ENCODE measurements around the gene TSPAN9. TPM values are rescaled to one million over a fixed set of nuclear protein-coding genes. Genes with fewer than 3 reads are reported as not detected.

The TSPAN9 gene
- total RNA-seq, 1 experiment from 2014 or later = 7.7 TPM

- BruUV-seq (replicated peaks) = no TSS peak
- CTCF ChIA-PET = no interaction called here
- in situ Hi-C loops (cut with HindIII; ENCODE audit: low pct_unique_long_range_greater_than_20kb, low sequenced_read_pairs) = no loop called here
These were observed 200.2 kb downstream of the TSPAN9 start for GRCh38 chr12:3277306-3277943.

GRCh38 chr12:3278681-3279414, 201.7 kb downstream of the TSPAN9 start:
- Histone ChIP-seq H3K36me3 (ENCODE audit: control insufficient read depth, insufficient read depth, low read length) (no peaks in the 10 kb centered on the region), H3K4me3 (ENCODE audit: low read depth in 2 of 2, low read length in 2 of 2) (no peak overlapping the region), H3K27me3 (ENCODE audit: control insufficient read depth, insufficient read depth, low read length) (no peaks in the 10 kb centered on the region), H3K27ac (ENCODE audit: low read length) (no peak overlapping the region), H3K4me1 (ENCODE audit: control insufficient read depth, insufficient read depth, low read length) (no peaks in the 10 kb centered on the region), H3K9me3 (ENCODE audit: control insufficient read depth, insufficient read depth, low read depth, low read length) (no peaks in the 10 kb centered on the region)
- ChIA-PET POLR2A (no interaction called here), CTCF (interaction anchor here (0.7 kb wide), 1 partner anchor 140 kb away, joined by 3 read pairs; no protein-coding TSS in a partner anchor)
- ATAC-seq = no peak
- no TSS peak for BruUV-seq (replicated peaks)
- intact Hi-C loops (cut with micrococcal nuclease; ENCODE audit: unreplicated experiment) = loop anchor here (5.0 kb wide), 1 partner anchor 207 kb away; no protein-coding TSS in a partner anchor
- in situ Hi-C loops (cut with HindIII; ENCODE audit: low pct_unique_long_range_greater_than_20kb, low sequenced_read_pairs) = no loop called here
- TF ChIP-seq SIN3A (IDR thresholded peaks at IDR 0.05; ENCODE audit: borderline replicate concordance, insufficient read depth, low read depth, low read length) = no peak
- no peak for TF ChIP-seq TCF7L2 (IDR thresholded peaks at IDR 0.05; ENCODE audit: low read depth, low read length)
- no peak for TF ChIP-seq CTCF (IDR thresholded peaks at IDR 0.05)
- no peak for TF ChIP-seq REST (IDR thresholded peaks at IDR 0.05; ENCODE audit: insufficient read depth in 1 of 2, low read depth in 2 of 2, low read length in 1 of 2)
- TF ChIP-seq POLR2AphosphoS5 (IDR thresholded peaks at IDR 0.05; ENCODE audit: low read depth, low read length) = no peak
- no peak for DNase-seq (ENCODE audit: low read depth, low spot score)

More at GRCh38 chr12:3277306-3277943, 200.2 kb downstream of the TSPAN9 start:
- Histone ChIP-seq H3K27ac (ENCODE audit: low read length) (no peak overlapping the region), H3K36me3 (ENCODE audit: control insufficient read depth, insufficient read depth, low read length) (no peaks in the 10 kb centered on the region), H3K9me3 (ENCODE audit: control insufficient read depth, insufficient read depth, low read depth, low read length) (no peaks in the 10 kb centered on the region), H3K27me3 (ENCODE audit: control insufficient read depth, insufficient read depth, low read length) (no peaks in the 10 kb centered on the region), H3K4me3 (ENCODE audit: low read depth in 2 of 2, low read length in 2 of 2) (no peak overlapping the region), H3K4me1 (ENCODE audit: control insufficient read depth, insufficient read depth, low read length) (no peaks in the 10 kb centered on the region)
- POLR2A ChIA-PET = no interaction called here
- DNase-seq (ENCODE audit: low read depth, low spot score) = no peak
- no peak for ATAC-seq
- TF ChIP-seq REST (IDR thresholded peaks at IDR 0.05; ENCODE audit: insufficient read depth in 1 of 2, low read depth in 2 of 2, low read length in 1 of 2) (no peak), TCF7L2 (IDR thresholded peaks at IDR 0.05; ENCODE audit: low read depth, low read length) (no peak), CTCF (IDR thresholded peaks at IDR 0.05) (no peak)
- intact Hi-C loops (cut with micrococcal nuclease; ENCODE audit: unreplicated experiment) = loop anchor here (5.0 kb wide), 1 partner anchor 205 kb away; no protein-coding TSS in a partner anchor
